Neural cell (in vitro differentiated cells): Measurements from ENCODE around the gene SH3YL1.

ENCODE experiments used
- CTCF ChIP-seq: fragments of 450-650 bp; IDR thresholded peaks from 2 replicates; pipeline ENCODE4 v1.5.1; 2014; ENCODE audit warnings: antibody characterized with exemption, mild to moderate bottlenecking, moderate library complexity; ENCODE audit not compliant: poor library complexity, severe bottlenecking
- EP300 ChIP-seq: fragments of 450-650 bp; conservative IDR thresholded peaks from 2 replicates; pipeline ENCODE4 v1.6.1; 2014; ENCODE audit warnings: antibody characterized with exemption, mild to moderate bottlenecking, moderate library complexity; ENCODE audit not compliant: poor library complexity, severe bottlenecking
- POLR2AphosphoS5 ChIP-seq: IDR thresholded peaks from 2 replicates; pipeline ENCODE4 v1.6.1; 2012
- RAD21 ChIP-seq: fragments of 450-650 bp; conservative IDR thresholded peaks from 2 replicates; pipeline ENCODE4 v1.6.1; 2014; ENCODE audit warnings: antibody characterized with exemption, mild to moderate bottlenecking, moderate library complexity
- REST ChIP-seq: IDR thresholded peaks from 2 replicates; pipeline ENCODE4 v1.6.1; 2012; ENCODE audit warnings: borderline replicate concordance
- SMC3 ChIP-seq: fragments of 450-650 bp; conservative IDR thresholded peaks from 2 replicates; pipeline ENCODE4 v1.6.1; 2014; ENCODE audit warnings: antibody characterized with exemption, mild to moderate bottlenecking, moderate library complexity; ENCODE audit not compliant: poor library complexity

GRCh38 chr2:279366-279765 is 15.5 kb upstream of the SH3YL1 start:
- TF ChIP-seq CTCF, result no peak
- TF ChIP-seq POLR2AphosphoS5, result no peak
- no peak for TF ChIP-seq EP300
- no peak for TF ChIP-seq SMC3
- TF ChIP-seq RAD21, result no peak
- TF ChIP-seq REST, result no peak
